ENCODE data around the gene TMC6.

GRCh38 chr17:78127239-78127887, 1.2 kb downstream of the TMC6 start:
- no peak for TF ChIP-seq GATA2 (IDR thresholded peaks at IDR 0.05; ENCODE audit: low read depth, low read length)
- no peak for TF ChIP-seq GATA3 (IDR thresholded peaks at IDR 0.05; ENCODE audit: low read depth, low read length)

All from SH-SY5Y (cell line).